Measurements from ENCODE around the gene ADGRF1. TPM values are rescaled to one million over a fixed set of nuclear protein-coding genes. Genes with fewer than 3 reads are reported as not detected.
"Not testable (repeated sequence)": the region's sequence is repeated elsewhere in the genome, so short reads cannot be mapped to it uniquely, and the experiment has no call there.

The ADGRF1 gene
- total RNA-seq, 2 donors from 2014 or later: 1.7 to 2.0 TPM

GRCh38 chr6:46990818-46991510 is 51.2 kb downstream of the ADGRF1 start:
- H3K9ac ChIP-seq (ENCODE audit: low read depth in 2 of 2, low read length in 2 of 2): peak overlapping the region in 1 of 2 donors; percentile 52
- H3K36me3 ChIP-seq, H3K9me3 ChIP-seq, H3K27me3 ChIP-seq, H3K4me3 ChIP-seq, H3K27ac ChIP-seq, H3K4me1 ChIP-seq: not testable (repeated sequence)
- TF ChIP-seq CTCF (IDR thresholded peaks at IDR 0.05): peak; percentile 46
- intact Hi-C loops (cut with DNase I): loop anchor here (10.0 kb wide), 2 partner anchors 54 to 566 kb away; partner anchors contain the start of gene ADGRF1
- DNase-seq: peak; percentile 36

GRCh38 chr6:46990031-46990644 is 52.0 kb downstream of the ADGRF1 start:
- intact Hi-C loops (cut with DNase I): loop anchor here (10.0 kb wide), 2 partner anchors 55 to 565 kb away; partner anchors contain the start of gene ADGRF1
- no peak for DNase-seq

GRCh38 chr6:46989398-46989797 is 52.7 kb downstream of the ADGRF1 start:
- no peaks in the 10 kb centered on the region for H3K27me3 ChIP-seq
- no peaks in the 10 kb centered on the region for H3K36me3 ChIP-seq
- TF ChIP-seq CTCF (IDR thresholded peaks at IDR 0.05): no peak
- no peak overlapping the region for H3K9ac ChIP-seq (ENCODE audit: low read depth in 2 of 2, low read length in 2 of 2)
- no peaks in the 10 kb centered on the region for H3K9me3 ChIP-seq
- H3K4me3 ChIP-seq: no peak overlapping the region
- no peaks in the 10 kb centered on the region for H3K4me1 ChIP-seq
- H3K27ac ChIP-seq: no peak overlapping the region
- intact Hi-C loops (cut with DNase I): loop anchor here (5.0 kb wide), 1 partner anchor 137 kb away; no protein-coding TSS in a partner anchor
- DNase-seq: no peak

More at GRCh38 chr6:46990031-46990644, 52.0 kb downstream of the ADGRF1 start:
- H3K9ac ChIP-seq (ENCODE audit: low read depth in 2 of 2, low read length in 2 of 2): no peak overlapping the region
- H3K27ac ChIP-seq: no peak overlapping the region
- no peaks in the 10 kb centered on the region for H3K27me3 ChIP-seq
- no peaks in the 10 kb centered on the region for H3K9me3 ChIP-seq
- H3K4me3 ChIP-seq: no peak overlapping the region
- no peaks in the 10 kb centered on the region for H3K36me3 ChIP-seq
- TF ChIP-seq CTCF (IDR thresholded peaks at IDR 0.05): no peak
- H3K4me1 ChIP-seq: no peaks in the 10 kb centered on the region

GRCh38 chr6:46985943-46986342 is 56.2 kb downstream of the ADGRF1 start:
- Histone ChIP-seq H3K9ac (ENCODE audit: low read depth in 2 of 2, low read length in 2 of 2) (no peak overlapping the region), H3K27me3 (no peaks in the 10 kb centered on the region), H3K36me3 (no peaks in the 10 kb centered on the region), H3K4me1 (no peaks in the 10 kb centered on the region), H3K4me3 (no peak overlapping the region), H3K9me3 (no peaks in the 10 kb centered on the region), H3K27ac (no peak overlapping the region)
- TF ChIP-seq CTCF (IDR thresholded peaks at IDR 0.05): no peak
- DNase-seq: no peak
- intact Hi-C loops (cut with DNase I): loop anchor here (5.0 kb wide), 1 partner anchor 134 kb away; no protein-coding TSS in a partner anchor

- Histone ChIP-seq H3K4me3 (no peak overlapping the region), H3K27ac (no peak overlapping the region), H3K36me3 (no peaks in the 10 kb centered on the region), H3K27me3 (no peaks in the 10 kb centered on the region), H3K9ac (ENCODE audit: low read depth in 2 of 2, low read length in 2 of 2) (no peak overlapping the region), H3K4me1 (no peaks in the 10 kb centered on the region), H3K9me3 (no peaks in the 10 kb centered on the region)
- no peak for TF ChIP-seq CTCF (IDR thresholded peaks at IDR 0.05)
- no peak for DNase-seq
- intact Hi-C loops (cut with DNase I): no loop called here
Observed at GRCh38 chr6:46983007-46983411, 59.1 kb downstream of the ADGRF1 start.

Measured in colonic mucosa (tissue), 4 donors.